NCI-H1048 (cell line): Measurements from ENCODE around the gene TFAP2A.

ENCODE experiments used
- DNase-seq: peaks from one replicate; lab custom pipeline; 2025; lab: John Stamatoyannopoulos, UW

The TFAP2A gene

DNA sequence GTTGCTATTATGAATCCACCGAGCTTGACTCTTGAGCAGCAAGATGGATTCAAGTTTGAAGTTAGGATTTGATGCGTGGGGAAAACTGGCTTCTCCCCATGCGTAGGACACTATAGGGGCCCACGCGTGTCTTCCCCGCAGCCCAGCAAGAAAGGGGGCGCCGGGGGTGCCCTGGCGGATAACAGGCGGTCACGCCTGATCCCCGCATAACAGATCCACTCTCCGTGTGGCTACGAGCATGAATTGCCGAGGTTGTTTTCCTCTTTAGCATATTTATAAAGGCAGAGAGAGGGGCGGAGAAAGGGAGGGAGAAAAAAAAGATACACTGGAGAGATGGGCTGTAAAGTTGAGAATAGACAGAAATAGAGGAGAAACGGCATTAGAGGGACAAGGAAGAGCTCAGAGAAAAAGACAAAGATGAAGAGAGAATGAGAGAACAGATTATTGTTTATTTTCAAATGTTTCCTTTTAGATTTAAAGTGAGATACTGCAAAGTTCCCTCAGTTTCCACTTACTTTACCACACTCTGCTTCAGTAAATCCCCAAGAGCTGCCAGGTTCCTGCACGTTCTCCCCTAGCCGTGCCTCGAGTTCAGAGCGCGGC is 32.0 kb downstream of the TFAP2A start:
- no peak for DNase-seq

DNA sequence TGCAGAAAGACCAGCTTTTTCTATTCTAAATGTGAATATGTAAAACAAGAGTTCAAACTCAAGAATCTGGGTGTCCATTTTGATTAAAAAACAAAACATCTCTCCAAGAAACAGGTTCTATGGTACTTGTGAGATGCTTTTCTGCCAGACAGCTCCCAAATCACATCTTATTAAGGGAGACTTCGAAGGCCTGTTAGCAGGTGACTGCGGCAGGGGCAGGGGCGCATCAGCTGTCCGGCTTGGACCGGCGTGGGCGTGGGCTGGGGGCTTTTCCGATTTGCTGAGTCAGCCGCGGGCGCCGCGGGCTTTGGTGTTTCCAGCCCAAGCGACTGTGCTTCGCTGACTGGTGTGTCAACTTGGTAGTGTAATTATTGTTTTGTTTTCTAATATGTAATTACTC is 32.6 kb downstream of the TFAP2A start:
- no peak for DNase-seq

DNA sequence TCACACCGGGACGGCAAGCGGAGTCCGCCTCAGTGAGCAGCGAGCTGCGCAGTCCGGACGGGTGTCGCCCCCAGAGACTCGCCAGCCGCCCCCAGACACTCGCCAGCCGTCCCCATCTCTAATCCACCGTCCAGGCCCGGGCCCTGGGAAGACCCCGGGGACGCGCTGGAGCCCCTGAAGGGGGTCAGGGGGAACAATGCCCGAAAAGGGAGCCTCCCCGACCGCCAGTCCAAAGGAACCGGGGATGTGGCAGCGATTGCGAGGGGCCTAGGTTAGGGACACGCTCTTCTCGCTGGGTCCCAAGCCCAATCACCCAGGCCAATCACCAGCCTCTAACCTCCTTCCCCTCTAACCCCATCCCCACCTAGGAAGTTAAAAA is 33.1 kb downstream of the TFAP2A start:
- no peak for DNase-seq

DNA sequence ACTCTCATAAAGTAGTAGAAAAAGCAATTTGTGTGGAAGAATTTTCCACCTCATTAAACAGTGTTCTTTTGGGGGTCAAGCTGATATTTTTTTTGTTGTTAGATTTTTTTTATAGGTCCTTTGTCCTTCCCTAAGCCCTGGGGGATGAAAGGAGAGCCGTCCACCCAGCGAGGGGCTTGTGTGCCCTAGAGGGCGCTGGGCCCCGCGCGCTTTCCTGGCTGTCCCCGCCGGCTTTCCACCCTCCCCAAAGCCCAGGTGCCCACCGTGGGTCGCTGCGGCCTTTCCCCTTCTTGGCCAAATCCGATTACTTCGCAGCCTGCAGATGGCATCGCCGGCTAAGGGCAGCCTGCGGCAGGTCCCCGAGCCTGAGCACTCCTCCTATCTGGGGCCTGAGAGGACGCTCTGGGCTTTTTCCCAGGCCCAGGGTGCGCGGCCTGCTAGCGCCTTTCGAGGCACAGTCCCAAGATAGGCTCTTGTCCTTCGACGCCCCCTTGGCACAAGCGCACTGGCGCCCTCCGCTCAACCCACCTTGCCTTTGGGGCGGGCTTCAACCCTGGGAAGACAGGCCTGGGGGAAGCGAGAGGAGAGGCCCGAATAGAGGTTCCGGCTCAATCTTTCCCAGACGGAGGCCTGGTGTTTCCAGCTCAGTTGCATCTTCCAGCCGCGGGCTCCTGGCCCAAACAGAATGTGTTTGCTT is 33.6 kb downstream of the TFAP2A start:
- no peak for DNase-seq

DNA sequence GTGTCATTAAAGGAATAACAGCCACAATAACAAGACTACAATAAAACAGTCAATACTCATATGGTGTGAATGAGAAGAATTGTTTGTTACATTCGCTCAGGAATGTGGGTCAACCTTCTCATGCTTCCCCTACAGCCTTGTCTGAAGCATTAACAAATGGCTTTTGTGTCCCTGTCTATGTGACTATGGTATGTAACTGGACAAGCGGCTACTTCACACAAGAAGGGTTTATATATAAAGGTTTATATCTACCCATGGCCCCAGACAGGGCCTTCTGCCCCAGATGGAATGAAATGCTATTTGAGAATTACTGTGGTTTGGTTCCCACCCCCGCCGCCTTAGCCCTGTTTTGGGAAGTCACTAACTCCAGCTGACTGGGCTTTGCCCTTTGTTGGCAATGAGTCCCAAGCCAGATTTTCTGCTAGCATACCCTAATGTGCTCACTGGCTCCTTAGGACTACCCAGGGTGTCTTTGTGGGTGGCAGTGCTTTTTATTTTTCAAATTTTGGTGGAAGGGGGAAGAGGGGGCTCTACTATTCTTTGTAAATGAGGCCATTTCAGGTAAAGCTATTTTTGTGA is 39.4 kb downstream of the TFAP2A start:
- no peak for DNase-seq

DNA sequence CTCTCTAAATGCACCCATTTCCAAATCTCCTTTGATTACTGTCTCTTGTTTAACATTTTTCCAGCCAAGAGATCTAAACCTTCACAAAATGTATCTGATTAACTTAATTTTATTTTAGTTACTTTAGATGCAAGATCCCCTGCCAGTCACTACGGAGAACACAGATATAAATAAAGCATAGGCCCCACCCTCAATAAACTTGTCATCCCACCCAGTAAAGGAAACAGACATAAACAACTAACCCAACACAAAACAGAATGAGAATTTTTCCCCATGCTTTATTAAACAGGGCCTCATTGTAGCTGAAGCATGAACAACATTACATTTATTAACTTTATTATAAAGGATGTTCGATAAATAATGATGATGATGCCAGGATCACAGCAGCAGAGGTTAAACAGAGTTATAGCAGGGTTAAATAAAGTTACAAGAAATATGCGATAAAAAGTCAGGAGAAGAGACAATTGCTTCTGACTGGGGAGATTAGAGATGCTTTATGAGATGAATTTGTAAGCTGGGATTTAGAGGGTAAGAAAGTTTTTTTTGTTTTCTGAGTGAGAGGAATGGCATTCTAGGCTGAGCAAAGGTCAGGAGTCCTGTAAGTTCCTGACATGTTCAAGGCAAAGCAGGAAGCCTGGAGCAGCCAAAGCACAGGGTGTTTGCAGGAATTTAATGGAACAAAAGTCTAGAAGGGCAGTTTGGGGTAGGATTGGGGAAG is 41.1 kb downstream of the TFAP2A start:
- DNase-seq, result no peak

DNA sequence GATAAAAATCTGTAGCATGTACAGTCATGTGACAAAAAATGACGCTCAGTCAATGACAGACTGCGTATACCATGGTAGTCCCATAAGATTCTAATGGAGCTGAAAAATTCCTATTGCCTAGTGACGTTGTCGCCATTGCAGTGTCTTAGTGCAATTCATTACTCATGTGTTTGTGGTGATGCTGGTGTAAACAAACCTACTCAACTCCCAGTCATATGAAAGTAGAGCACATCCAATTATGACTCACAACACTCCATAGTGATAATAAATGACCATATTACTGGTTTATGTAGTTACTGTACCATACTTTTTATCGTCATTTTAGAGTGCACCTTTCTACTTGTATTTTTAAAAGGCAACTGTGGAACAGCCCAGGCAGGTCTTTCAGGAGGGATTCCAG is 45.0 kb downstream of the TFAP2A start:
- no peak for DNase-seq

DNA sequence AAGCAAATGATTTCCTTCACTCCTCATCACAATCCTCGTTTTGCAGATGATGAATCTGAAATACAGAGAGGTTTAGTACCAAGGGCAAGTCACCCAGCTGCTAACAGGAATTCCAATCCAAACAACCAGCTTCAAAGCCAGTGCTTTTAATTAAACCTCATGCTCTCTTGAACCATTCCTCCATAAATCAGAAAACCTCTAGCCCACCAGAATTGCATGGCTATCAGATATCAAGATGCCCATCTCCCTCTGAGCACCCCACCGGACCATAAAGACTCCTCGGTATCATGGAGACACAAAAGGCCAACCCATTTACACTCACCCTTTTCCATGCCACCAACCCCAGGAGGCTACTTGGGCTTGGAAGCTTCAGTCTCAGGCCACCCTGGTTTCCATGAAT is 46.0 kb downstream of the TFAP2A start:
- DNase-seq, result no peak

DNA sequence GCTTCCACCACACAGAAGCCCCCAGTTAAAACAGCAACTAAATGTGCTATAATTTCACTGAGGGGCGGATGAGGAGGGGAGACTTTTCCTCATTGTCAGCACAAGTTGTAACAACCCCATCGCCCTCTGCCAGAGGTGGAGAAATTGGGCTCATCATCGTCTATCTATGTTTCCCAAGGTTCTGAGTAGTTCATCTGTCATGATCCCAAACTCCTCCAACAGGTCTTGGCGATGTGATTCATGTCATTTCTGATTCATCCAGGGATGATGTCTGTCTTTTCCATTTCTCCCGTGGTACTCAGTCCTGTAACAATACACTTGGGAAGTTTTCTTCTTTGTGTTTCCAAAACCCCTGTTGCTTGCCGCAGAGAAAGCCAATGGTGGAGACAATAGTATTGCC is 51.0 kb downstream of the TFAP2A start:
- no peak for DNase-seq

DNA sequence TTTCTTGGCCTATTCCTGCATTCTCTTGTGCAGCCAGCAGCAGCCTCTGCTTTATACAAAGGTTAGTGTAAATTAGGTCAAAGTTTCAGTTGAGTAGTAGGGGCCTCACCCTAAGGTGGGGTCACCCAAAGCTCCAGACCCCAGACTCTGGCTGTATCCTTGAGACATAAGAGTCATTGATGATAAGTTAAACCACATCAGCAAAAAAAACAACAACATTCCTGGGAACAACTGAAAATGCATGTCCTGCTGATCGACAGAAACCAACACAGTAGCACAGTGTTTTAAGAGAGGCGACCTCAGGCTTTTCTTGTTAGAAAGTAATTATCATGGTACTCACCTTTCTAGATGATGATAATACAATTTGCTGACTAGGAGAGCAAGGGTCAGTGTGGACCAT is 52.6 kb downstream of the TFAP2A start:
- no peak for DNase-seq

DNA sequence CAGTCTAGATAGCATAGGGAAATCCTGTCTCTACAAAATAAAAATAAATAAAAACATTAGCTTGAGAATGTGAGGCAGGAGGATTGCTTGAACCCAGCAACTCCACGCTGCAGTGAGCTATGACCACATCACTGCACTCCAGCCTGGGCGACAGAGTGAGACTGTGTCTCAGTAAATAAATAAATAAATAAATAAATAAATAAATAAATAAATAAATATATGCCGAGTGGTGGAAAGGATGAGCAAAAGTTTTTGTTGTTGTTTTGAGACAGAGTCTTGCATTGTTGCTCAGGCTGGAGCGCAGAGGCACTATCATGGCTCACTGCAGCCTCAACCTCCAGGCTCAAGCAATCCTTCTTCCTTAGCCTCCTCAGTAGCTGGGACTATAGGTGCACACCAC is 53.4 kb downstream of the TFAP2A start:
- DNase-seq, result no peak

DNA sequence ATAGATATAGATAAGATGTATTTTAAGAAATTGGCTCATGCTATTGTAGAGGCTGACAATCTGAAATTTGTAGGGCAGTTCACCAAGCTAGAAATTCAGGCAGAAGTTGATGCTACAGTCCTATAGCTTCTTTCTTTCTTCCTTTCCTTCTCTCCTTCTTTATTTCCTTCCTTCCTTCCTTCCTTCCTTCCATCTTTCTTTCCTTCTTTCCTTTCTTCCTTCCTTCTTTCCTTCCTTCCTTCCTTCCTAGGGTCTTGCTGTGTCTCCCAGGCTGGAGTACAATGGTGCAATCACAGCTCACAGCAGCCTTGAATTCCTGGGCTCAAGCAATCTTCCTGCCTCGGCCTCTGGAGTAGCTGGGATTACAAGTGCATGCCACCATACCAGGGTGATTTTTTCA is 55.3 kb downstream of the TFAP2A start:
- DNase-seq, result no peak

DNA sequence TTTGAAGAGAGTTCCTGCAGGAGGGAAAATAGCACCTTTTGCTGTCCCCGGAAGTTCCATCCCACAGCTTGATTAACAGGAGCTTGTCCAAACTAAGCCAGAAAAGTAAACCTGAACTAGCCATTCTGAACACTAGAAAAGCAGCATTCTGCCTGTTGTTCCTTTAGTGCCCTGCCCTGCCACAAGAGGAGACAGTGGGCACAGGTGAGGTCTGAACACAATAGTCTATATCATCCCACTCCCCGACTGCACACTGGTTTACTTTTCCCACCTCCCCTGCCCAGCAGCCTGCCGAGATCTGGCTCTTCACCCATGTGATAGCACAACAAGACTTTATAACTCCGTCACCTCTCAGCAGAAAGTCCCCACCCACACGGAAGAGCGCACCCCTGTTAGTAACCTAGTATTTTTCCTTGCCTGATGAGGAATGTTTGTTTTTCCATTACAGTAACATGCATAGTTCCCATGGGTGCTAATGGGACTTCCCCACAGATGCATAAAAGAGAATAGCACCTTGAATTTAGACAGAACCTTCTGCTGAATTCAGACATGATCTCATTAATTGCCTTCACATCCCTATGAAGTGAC is 59.7 kb downstream of the TFAP2A start:
- no peak for DNase-seq

DNA sequence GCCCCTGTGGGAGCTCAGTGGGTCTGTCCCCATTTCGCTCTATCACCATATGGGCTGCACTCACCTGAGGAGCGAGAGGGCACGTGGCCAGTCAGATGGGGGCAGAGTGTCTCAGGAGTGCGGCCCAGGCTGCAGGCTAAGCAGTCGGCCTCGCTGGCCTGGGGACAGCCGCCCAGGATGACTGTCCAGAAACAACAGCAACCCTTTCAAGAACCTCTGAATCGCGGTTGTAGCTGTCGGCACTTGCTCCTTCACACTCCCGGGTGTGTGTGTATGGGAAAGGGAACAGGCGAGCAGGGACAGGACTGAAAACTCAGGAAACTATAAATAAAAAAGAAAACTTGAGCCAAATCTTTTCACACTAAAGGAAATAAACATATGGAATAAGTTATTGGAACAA is 63.1 kb downstream of the TFAP2A start:
- DNase-seq, result no peak

DNA sequence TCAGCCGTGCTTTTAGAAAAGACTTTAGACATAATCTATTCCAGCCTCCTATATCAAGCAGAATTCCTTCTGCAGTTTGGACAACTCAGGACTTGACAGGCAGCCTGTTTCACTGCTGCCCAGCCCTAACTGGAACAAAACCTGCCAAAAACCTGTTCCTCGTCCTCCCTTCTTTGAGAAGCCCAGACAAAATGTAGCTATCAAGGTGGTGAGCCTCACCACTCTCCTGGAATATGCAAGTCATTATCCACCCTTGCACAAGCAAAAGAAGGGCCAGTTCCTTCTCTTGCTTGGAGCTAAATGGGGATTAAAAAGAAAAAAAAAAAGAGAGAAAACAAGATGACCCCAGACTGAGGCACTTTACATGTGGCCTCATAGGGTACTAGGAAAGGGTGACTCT is 64.2 kb downstream of the TFAP2A start:
- no peak for DNase-seq

DNA sequence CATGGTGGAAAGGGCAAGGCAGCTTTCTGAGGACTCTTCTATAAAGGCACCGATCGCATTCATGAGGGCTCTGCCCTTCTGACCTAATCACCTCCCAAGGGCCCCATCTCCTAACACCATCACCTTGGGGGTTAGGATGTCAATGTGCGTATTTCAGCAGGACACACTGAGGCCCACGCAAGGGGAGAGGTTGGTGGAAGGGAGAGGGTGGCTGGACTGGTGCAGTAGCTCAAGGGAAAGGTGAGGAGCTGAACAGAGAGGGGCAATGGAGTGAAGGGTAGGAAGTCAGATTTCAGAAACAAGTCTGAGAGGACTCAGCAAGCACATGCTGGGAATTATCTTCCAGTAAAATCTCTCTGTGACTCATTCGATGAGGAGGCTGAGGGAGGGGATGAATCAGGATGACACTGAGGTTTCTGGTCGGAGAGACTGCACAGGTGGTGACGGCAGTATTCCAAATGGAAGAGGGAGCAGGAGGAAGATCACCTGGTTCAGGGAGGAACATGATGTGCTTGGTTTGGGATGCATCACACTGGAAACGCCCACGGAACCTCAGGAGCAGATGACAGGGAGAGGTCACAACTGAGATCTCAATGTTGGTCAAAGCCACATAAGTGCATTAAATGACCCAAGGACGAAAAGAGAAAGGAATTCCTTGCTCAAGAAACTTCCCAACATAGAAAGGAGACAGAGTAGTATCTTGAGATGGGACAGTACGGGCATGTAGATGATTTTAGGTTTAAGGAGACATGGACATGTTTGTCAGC is 67.1 kb downstream of the TFAP2A start:
- DNase-seq, result no peak
